ENCODE measurements around the gene KLF7.

The KLF7 gene

DNA sequence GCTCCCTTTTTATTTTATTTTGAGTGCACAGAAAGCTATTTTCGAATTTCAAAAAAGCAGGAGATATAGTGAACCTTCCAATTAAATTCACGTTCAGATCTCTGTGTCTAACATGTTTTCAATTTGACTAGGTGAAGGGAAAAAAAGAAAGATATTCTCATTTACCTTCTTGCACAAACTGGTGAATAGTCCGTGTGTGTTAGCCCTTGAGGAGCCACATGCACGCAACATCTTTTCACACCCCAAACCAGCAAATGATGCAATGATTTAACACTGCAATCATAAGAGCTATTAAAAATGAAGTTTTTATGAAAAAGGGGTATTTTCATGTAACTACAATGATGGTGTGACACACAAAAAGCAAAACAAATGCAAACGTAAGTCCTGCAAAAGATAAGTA, 116.6 kb downstream of the KLF7 start:
- FAIRE-seq = no peak
- no peak for DNase-seq (ENCODE audit: insufficient read length, low spot score)
- TF ChIP-seq, protein P1, sequence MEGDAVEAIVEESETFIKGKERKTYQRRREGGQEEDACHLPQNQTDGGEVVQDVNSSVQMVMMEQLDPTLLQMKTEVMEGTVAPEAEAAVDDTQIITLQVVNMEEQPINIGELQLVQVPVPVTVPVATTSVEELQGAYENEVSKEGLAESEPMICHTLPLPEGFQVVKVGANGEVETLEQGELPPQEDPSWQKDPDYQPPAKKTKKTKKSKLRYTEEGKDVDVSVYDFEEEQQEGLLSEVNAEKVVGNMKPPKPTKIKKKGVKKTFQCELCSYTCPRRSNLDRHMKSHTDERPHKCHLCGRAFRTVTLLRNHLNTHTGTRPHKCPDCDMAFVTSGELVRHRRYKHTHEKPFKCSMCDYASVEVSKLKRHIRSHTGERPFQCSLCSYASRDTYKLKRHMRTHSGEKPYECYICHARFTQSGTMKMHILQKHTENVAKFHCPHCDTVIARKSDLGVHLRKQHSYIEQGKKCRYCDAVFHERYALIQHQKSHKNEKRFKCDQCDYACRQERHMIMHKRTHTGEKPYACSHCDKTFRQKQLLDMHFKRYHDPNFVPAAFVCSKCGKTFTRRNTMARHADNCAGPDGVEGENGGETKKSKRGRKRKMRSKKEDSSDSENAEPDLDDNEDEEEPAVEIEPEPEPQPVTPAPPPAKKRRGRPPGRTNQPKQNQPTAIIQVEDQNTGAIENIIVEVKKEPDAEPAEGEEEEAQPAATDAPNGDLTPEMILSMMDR (IDR thresholded peaks at IDR 0.05; ENCODE audit: insufficient read depth, missing control alignments) = no peak

DNA sequence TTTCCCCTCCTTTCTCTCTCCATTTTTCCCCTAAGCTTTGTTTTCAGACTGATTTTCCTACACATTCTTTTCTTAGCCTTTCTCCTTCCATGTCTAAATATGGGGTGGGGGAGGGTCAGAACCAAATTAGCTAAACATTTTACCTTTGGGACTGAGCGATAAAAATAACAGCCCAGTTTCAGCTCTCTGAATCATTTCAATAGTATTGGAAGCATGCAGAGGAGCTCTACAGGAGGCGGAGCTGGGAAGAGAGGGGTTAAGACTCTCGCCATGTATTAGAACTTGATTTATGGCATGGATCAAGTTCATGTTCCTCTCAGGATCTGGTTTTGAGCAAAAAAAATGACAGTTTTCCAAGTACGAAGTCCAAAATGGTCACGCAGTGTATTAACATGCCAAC, 117.3 kb downstream of the KLF7 start:
- FAIRE-seq (no peak), DNase-seq (ENCODE audit: insufficient read length, low spot score) (no peak)
- TF ChIP-seq, protein P1 (IDR thresholded peaks at IDR 0.05; ENCODE audit: insufficient read depth, missing control alignments) = no peak

DNA sequence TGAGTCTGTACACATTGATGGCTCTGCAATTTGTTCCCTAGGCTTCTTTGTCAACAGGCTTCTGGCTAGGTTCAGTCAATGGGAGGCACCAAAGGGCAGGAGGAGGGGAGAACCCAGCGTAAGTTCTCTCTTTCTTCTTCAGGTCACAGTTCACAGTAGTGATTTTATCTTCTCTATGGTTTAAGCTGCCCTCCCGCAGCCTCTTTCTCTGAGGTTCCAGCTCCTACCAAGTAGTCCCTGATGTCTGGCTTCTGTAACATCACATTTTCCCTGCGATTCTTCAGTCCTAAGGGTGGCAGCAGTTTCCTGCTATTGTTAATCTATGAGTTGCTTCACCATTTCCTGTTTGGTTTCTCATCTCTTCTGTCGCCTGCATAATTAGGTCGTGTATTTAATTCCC, 119.0 kb downstream of the KLF7 start:
- TF ChIP-seq, protein P1 (IDR thresholded peaks at IDR 0.05; ENCODE audit: insufficient read depth, missing control alignments) = peak; percentile 11
- FAIRE-seq (no peak), DNase-seq (ENCODE audit: insufficient read length, low spot score) (no peak)

DNA sequence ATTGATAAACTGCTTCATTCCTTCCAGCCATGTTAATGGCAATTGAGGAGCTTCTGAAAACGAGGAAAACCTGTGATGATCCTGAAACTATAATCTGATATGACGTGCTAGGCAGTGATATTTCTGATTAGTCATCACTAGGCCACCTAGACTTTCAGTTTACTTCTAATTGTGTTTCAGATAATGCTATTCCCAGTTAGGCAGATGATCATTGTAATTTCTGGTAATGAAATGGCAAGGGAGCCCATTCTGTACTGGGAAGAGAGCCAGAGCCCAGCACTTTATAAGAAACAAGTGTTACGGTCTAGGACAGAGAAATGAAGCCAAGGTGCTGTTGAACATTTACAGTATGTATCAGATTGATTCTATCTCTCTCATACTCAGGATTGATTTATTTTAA, 120.2 kb downstream of the KLF7 start:
- FAIRE-seq = no peak
- DNase-seq (ENCODE audit: insufficient read length, low spot score) = no peak
- TF ChIP-seq, protein P1 (IDR thresholded peaks at IDR 0.05; ENCODE audit: insufficient read depth, missing control alignments) = no peak

DNA sequence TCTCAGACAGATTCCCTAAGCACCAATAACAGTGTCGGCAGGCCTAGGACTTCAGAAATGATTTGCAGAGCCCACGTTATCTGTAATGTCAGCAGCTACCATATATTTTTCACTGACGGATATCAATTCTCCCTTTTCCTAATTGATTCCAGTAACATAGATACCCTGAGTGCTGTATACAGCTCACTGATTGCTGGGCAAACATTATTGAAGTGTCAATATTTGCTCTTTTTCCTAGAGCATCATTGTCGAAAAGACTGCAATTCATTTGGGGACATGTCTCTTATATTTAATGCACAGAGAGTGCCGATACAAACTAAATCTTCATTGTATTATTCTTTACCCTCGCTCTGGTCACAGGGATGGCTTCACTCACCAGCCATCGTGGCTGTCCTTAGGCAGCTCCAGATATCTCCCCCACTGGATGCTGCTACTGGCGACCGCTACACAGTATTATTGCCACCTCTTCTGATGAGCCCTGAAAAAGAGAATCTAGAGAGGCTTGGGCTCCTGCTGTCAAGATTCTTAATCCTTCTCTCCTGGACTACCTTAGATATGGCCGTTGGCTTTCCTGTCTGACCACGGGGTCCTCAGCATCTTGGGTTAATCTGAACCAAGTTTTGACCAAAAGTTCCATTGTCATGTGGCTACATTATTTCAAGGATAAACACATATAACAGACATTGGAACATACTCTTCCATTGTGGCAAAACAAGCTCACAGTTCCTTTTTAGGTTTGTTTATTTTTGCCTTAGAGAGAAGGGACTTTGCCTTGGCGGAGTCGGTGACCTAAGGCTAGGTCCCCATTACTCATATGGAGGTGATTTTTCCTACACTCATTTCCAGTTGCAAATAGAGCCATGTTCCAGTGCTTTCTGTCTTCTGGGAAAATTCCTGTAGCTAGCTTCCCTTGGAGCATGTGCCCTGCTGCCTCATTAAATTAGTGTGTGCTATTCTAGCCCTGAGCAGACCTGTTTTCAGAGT, 121.1 kb downstream of the KLF7 start:
- DNase-seq (ENCODE audit: insufficient read length, low spot score) (no peak), FAIRE-seq (no peak)

DNA sequence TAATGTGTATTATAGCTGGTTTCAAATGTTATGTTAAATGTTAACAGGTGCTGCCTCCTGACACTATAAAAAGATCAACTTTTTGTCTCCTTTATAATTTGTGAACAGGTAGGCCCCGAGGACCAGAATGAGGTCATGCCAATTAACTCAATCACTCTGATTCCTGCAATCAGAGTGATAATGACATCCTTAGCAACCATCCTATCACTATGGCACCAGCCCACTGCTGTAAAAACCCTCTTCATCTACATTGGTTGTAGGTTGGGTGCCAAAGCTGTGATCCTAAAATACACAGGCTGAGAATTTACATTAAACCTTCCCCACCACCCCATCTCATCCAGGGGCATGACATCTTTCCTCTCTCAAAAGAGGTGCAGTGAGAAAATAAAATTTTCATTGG, 122.9 kb downstream of the KLF7 start:
- FAIRE-seq (no peak), DNase-seq (ENCODE audit: insufficient read length, low spot score) (no peak)
- TF ChIP-seq, protein P1 (IDR thresholded peaks at IDR 0.05; ENCODE audit: insufficient read depth, missing control alignments) = no peak

More for the DNA sequence above, 121.1 kb downstream of the KLF7 start:
- TF ChIP-seq, protein P1 (IDR thresholded peaks at IDR 0.05; ENCODE audit: insufficient read depth, missing control alignments) = no peak
